ENCODE results near the gene TCF20.

DNA sequence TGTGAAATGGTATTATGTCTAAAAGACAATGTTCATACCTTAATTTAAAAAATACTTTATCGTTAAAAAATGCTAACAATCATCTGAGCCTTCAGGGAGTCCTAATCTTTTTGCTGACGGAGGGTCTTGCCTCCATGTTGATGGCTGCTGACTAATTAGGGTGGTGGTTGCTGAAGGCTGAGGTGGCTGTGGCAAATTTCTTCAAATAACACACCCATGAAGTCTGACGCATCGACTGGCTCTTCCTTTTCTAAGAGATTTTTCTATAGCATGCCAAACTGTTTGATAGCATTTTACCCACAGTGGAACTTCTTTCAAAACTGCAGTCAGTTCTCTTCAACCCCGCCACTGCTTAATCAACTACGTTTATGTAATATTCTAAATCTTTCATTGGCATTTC is 33.6 kb downstream of the TCF20 start:
- TF ChIP-seq, protein P1, sequence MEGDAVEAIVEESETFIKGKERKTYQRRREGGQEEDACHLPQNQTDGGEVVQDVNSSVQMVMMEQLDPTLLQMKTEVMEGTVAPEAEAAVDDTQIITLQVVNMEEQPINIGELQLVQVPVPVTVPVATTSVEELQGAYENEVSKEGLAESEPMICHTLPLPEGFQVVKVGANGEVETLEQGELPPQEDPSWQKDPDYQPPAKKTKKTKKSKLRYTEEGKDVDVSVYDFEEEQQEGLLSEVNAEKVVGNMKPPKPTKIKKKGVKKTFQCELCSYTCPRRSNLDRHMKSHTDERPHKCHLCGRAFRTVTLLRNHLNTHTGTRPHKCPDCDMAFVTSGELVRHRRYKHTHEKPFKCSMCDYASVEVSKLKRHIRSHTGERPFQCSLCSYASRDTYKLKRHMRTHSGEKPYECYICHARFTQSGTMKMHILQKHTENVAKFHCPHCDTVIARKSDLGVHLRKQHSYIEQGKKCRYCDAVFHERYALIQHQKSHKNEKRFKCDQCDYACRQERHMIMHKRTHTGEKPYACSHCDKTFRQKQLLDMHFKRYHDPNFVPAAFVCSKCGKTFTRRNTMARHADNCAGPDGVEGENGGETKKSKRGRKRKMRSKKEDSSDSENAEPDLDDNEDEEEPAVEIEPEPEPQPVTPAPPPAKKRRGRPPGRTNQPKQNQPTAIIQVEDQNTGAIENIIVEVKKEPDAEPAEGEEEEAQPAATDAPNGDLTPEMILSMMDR (IDR thresholded peaks at IDR 0.05) = no peak
- TF ChIP-seq POLR2A (IDR thresholded peaks at IDR 0.05) = no peak

All from uterus (tissue), 2 donors.